22Rv1 (cell line): ENCODE results near the gene RPL7L1.

Source experiments
- ZFX ChIP-seq: fragments of 450-650 bp; IDR thresholded peaks from 2 replicates; pipeline ENCODE4 v1.6.1; 2017; ENCODE audit warnings: antibody characterized with exemption, borderline replicate concordance
- TF ChIP-seq, protein P1 (sequence below): fragments of 450-650 bp; IDR thresholded peaks from 2 replicates; pipeline ENCODE4 v1.5.1; 2017; ENCODE audit warnings: mild to moderate bottlenecking

- TF ChIP-seq, protein P1, sequence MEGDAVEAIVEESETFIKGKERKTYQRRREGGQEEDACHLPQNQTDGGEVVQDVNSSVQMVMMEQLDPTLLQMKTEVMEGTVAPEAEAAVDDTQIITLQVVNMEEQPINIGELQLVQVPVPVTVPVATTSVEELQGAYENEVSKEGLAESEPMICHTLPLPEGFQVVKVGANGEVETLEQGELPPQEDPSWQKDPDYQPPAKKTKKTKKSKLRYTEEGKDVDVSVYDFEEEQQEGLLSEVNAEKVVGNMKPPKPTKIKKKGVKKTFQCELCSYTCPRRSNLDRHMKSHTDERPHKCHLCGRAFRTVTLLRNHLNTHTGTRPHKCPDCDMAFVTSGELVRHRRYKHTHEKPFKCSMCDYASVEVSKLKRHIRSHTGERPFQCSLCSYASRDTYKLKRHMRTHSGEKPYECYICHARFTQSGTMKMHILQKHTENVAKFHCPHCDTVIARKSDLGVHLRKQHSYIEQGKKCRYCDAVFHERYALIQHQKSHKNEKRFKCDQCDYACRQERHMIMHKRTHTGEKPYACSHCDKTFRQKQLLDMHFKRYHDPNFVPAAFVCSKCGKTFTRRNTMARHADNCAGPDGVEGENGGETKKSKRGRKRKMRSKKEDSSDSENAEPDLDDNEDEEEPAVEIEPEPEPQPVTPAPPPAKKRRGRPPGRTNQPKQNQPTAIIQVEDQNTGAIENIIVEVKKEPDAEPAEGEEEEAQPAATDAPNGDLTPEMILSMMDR, result no peak
- TF ChIP-seq ZFX, result no peak
These were observed 27.8 kb upstream of the RPL7L1 start for GRCh38 chr6:42851599-42851998.
